Activated T-cell treated with anti-CD3 and anti-CD28 coated beads, Interleukin-2, amount 50 U/mL, for 4 hours (primary cell): ENCODE results near the gene CALHM2. TPM values are rescaled to one million over a fixed set of nuclear protein-coding genes. Genes with fewer than 3 reads are reported as not detected.
A peak's percentile ranks its signal among the peaks of the same experiment; 100 is the strongest.
"Not testable (repeated sequence)": the region's sequence is repeated elsewhere in the genome, so short reads cannot be mapped to it uniquely, and the experiment has no call there.

Source experiments
- ATAC-seq, 2 donors: fragments of 200-7000 bp; cut with Tn5 transposase; one replicate each; pipeline ENCODE4 v1.10.0; 2021
- DNase-seq: peaks from one replicate; pipeline ENCODE4 v3.0.0-alpha.2; 2020
- H3K27me3 Mint-ChIP-seq: one replicate; pipeline ENCODE4 v1.8.0; 2021; ENCODE audit warnings: low read depth, mixed read lengths
- H3K36me3 Mint-ChIP-seq: one replicate; pipeline ENCODE4 v1.8.0; 2022; ENCODE audit warnings: mixed read lengths; ENCODE audit not compliant: insufficient read depth
- H3K4me1 Mint-ChIP-seq: one replicate; pipeline ENCODE4 v1.8.0; 2021; ENCODE audit warnings: low read depth, mixed read lengths
- H3K4me3 Mint-ChIP-seq: one replicate; pipeline ENCODE4 v1.8.0; 2021; ENCODE audit warnings: mild to moderate bottlenecking, moderate library complexity, mixed read lengths
- H3K9me3 Mint-ChIP-seq: one replicate; pipeline ENCODE4 v1.8.0; 2021; ENCODE audit warnings: mixed read lengths
- total RNA-seq, 3 donors: library from RNA; stranded (reverse); gene quantifications; one replicate each; pipeline ENCODE4 v1.2.1, GENCODE V29; 2021

Gene CALHM2
- total RNA-seq, 3 donors from 2014 or later: 2.8 to 6.0 (median 3.8) TPM

DNA sequence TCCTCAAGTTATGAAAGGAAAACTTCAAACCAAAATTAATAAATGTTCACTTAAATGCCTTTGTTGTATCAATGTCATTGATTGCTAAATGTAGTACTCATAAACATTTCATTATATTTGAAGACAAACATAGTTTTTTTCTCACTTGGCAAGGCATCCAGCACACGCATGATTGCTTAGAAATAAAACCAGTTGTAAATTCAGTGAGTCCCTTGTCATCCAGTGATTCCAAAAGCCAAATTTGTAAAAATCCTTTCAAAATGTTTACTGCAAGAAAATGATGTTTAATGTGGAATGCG is 35.2 kb upstream of the CALHM2 start:
- no peak for ATAC-seq
- Mint-ChIP-seq H3K9me3 (no peaks in the 10 kb centered on the region), H3K27me3 (peaks cover 7% of the 10 kb centered on the region), H3K36me3 (no peaks in the 10 kb centered on the region), H3K4me1 (peaks cover 15% of the 10 kb centered on the region), H3K4me3 (no peak overlapping the region)
- no peak for DNase-seq

DNA sequence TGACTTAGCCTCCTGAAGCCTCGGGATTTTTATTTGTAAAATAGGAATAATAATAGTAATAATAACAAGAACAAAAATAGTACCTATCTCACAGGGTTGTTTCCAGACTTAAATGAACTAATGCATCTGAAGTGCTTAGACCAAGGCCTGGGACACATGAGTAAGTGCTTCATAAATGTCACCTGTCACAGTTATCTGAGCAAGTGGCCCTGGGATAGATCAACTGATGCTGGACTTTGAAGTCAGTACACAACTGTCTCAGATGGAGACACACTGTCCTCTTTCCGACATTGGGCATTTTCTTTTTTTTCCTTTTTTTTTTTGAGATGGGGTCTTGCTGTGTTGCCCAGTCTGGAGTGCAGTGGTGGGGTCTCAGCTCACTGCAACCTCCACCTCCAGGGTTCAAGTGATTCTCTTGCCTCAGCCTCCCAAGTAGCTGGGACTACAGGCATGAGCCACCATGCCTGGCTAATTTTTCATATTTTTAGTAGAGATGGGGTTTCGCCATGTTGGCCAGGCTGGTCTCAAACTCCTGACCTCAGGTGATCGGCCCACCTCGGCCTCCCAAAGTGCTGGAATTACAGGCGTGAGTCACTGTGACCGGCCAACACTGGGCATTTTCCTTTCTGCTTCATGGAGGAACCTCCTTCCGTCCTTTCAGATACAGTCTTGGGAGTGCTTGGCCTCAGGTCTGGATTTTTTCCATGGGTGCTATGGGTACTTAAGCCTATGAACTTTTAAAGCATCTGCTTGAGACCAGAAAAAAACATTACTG is 34.7 kb upstream of the CALHM2 start:
- ATAC-seq: not testable (repeated sequence)

DNA sequence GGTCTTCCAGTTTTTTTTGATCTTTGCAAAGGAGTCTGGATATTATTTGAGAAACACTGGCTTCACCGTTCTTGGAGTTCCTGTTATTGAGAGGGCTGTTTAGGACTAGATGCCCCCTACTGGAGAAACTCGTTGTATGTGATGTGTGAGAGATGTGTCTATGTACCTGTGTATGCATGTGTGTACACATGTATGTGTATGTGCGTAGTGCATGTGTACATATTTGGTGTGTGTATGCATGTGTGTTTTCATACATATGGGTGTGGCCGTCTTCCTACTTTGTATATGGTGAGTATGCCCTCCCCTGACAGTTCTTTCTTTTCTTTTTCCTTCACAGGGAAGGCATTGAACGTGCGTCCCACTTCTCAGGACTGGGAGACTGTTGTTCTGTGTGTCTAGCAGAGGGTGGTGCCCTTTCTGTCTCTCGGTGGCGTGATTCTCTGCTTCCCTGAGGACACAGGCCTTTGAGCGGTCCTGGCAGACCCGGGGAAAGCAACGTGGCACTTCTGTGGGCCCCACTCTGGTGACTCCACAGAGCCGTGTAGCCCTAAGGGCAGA is 29.9 kb upstream of the CALHM2 start:
- ATAC-seq (peak; percentile 70 to 72), DNase-seq (no peak)
- Mint-ChIP-seq H3K4me1 (peaks cover 5% of the 10 kb centered on the region), H3K4me3 (no peak overlapping the region), H3K36me3 (no peaks in the 10 kb centered on the region), H3K9me3 (no peaks in the 10 kb centered on the region), H3K27me3 (no peaks in the 10 kb centered on the region)

More for the DNA sequence above, 34.7 kb upstream of the CALHM2 start:
- H3K4me1 Mint-ChIP-seq: peaks cover 20% of the 10 kb centered on the region
- not testable (repeated sequence) for H3K36me3 Mint-ChIP-seq, H3K27me3 Mint-ChIP-seq, H3K4me3 Mint-ChIP-seq, DNase-seq, H3K9me3 Mint-ChIP-seq

DNA sequence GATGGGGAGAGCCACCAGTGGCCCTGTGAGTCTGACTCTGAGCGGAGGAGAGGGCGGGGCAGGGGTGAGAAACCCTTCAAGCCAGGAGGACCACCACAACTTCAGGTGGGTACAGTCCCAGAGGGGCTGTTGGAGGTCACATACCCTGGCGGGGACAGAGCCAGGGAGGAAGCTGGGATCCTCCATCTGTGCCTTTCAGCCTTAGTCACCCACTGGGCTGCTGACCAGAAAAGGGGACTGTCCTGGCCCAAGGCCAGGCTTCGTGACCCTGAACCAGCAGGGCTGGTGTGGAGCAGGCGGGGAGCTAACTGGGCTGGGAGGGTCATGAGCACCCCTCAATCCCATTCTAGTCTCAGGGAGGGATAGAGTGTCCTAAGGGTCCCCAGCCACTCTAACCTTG is 28.4 kb upstream of the CALHM2 start:
- ATAC-seq (no peak), DNase-seq (no peak)
- no peaks in the 10 kb centered on the region for H3K9me3 Mint-ChIP-seq
- no peak overlapping the region for H3K4me3 Mint-ChIP-seq
- no peaks in the 10 kb centered on the region for H3K27me3 Mint-ChIP-seq
- H3K36me3 Mint-ChIP-seq: no peaks in the 10 kb centered on the region
- H3K4me1 Mint-ChIP-seq: peaks cover 8% of the 10 kb centered on the region

DNA sequence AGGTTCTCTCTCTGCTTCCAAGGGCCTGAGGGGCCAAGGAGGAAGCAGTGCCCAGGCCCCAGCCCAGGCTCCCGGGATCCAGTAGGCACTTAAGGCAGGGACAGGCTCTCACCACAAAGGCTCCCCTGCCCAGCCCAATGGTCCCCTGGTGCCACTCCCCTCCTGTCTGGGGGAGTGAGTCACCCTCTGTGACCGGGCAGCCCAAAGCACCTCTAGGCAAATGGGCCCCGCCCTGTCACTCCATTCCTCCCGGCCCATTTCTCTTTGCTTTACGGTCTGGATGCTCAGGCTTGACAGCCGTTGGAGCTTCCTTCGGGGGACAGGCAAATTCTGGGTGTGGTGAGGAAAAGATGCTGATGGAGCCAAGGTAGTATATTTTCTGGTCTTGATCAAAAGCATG is 27.0 kb upstream of the CALHM2 start, which contains the start of gene CALHM3:
CALHM3 (minus strand) TSS at position 106 of the 400 bp plus-strand sequence. CDS start 208 bp downstream, outside the sequence.
- peaks cover 8% of the 10 kb centered on the region for H3K4me1 Mint-ChIP-seq
- no peaks in the 10 kb centered on the region for H3K9me3 Mint-ChIP-seq

DNA sequence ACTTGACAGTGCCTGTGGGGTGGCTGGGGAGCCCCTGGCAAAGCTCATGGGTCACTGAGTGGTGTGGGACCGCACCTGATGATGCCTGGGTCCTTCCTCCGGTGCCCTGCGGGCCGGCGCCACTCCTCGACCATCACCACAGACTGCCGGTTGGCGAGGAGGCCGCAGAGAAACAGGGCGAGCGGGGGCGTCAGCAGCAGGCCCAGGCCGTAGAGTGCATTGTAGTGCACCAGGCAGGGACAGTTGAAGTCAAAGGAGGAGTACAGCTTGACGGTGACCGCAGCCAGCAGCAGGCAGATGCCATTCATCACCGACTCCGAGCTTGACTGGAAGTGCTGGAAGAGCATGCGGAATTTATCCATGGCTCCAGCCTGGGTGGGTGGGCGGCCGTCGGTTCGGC is 26.5 kb upstream of the CALHM2 start:
- DNase-seq: no peak
- Mint-ChIP-seq H3K4me3 (no peak overlapping the region), H3K4me1 (peaks cover 10% of the 10 kb centered on the region), H3K27me3 (no peaks in the 10 kb centered on the region), H3K9me3 (no peaks in the 10 kb centered on the region), H3K36me3 (no peaks in the 10 kb centered on the region)
- ATAC-seq: no peak

More for the DNA sequence above, 27.0 kb upstream of the CALHM2 start, which contains the start of gene CALHM3:
- Mint-ChIP-seq H3K36me3 (no peaks in the 10 kb centered on the region), H3K27me3 (no peaks in the 10 kb centered on the region), H3K4me3 (no peak within 1 kb of the TSS)
- no peak for DNase-seq
- ATAC-seq: no peak

DNA sequence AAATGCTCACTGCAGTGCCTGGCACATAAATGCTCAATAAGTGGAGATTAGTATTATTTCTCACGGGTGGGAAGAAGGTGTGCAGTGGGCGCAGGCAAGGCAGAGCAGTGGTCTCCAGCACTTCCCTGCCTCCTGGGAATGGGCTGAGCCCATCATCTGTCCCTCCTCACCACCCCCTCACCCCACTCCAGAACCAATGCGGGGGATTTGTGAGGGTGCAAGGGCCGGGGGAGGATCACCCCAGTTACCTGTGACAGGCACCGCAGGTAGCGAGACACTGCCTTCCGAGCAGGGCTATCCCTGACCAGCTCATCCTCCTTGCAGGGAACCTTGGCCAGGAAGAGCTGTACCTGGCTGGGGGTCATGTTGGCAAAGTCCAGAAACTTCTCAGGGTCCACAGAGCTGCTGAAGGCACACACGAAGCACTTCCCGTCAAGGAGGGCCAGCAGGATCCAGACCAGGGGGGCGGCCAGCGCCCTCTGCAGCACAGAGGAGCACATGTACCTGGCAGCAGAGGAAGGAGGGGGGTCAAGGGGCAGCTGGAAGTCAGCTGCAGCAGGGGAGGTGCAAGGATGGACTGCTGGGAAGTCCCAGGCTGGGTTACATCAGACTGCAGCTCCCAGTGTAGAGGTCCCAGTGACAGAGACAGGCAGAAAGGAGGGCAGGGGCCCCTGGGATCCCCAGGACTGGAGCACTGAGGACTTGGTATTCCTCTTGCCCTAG is 24.0 kb upstream of the CALHM2 start:
- Mint-ChIP-seq H3K27me3 (no peaks in the 10 kb centered on the region), H3K9me3 (no peaks in the 10 kb centered on the region), H3K4me3 (no peak overlapping the region), H3K36me3 (no peaks in the 10 kb centered on the region), H3K4me1 (peaks cover 19% of the 10 kb centered on the region)
- DNase-seq (no peak), ATAC-seq (no peak)

DNA sequence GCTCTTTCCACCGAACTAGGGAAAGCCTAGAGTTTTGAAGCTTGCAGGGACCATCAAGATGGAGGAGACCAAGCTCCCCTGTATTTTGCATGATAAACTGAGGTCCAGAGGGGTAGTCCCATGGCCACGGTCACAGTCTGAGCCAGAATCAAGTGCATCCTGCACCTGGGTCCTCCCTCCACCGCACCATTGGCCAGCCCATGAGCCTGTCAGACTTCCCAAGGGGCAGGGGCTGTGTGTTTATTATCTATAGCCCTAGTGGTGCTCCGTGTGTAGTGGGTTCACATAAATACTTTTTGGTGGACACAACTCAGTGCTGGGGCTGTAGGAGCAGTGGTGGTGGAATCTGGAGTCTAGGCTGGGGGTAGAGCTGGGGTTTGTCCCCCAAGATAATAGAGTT is 23.3 kb upstream of the CALHM2 start:
- no peaks in the 10 kb centered on the region for H3K9me3 Mint-ChIP-seq
- no peak for ATAC-seq
- H3K27me3 Mint-ChIP-seq: no peaks in the 10 kb centered on the region
- no peak overlapping the region for H3K4me3 Mint-ChIP-seq
- no peaks in the 10 kb centered on the region for H3K36me3 Mint-ChIP-seq
- H3K4me1 Mint-ChIP-seq: peaks cover 27% of the 10 kb centered on the region
- DNase-seq: no peak

DNA sequence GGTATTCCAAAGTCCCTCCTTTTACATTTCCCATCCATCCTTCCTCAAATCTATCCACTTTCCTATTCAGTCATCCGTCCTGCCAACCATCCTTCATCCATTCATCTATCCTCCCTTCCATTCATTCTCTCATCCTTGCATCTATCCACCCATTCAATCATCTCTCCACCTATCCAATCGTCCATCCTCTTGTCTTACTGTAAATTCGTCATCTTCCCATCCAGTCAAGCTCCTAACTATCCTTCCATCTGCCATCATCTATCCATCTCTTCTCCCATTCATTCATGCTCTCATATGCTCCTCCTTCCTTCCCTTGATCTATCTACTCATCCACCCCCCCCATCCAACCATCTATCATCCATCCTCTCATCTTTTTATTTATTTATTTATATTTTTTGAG is 21.9 kb upstream of the CALHM2 start:
- no peaks in the 10 kb centered on the region for H3K36me3 Mint-ChIP-seq
- H3K4me3 Mint-ChIP-seq: no peak overlapping the region
- DNase-seq (no peak), ATAC-seq (no peak)
- no peaks in the 10 kb centered on the region for H3K9me3 Mint-ChIP-seq
- H3K4me1 Mint-ChIP-seq: peaks cover 36% of the 10 kb centered on the region
- no peaks in the 10 kb centered on the region for H3K27me3 Mint-ChIP-seq

DNA sequence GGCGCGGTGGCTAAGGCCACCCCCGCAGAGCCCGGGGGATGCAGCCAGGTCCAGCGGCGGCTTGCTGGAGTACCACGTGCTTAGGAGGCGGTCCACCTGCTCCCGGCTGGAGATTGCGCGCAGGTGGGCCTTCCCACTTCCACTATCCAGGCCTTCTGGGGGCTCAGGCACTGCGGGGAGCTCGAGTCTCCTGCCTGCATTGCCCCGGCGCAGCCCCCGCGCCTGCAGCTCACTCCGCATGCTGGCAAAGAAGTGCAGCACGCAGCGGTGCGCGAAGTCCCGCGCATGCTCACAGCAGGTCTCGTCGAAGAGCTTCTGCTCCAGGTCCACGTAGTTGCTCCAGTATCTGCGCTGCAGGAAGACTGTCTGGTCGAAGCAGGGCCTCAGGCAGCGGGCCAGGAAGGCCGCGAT is 21.1 kb upstream of the CALHM2 start:
- Mint-ChIP-seq H3K4me1 (peaks cover 36% of the 10 kb centered on the region), H3K9me3 (no peaks in the 10 kb centered on the region), H3K36me3 (no peaks in the 10 kb centered on the region), H3K4me3 (no peak overlapping the region), H3K27me3 (no peaks in the 10 kb centered on the region)
- no peak for ATAC-seq
- no peak for DNase-seq

DNA sequence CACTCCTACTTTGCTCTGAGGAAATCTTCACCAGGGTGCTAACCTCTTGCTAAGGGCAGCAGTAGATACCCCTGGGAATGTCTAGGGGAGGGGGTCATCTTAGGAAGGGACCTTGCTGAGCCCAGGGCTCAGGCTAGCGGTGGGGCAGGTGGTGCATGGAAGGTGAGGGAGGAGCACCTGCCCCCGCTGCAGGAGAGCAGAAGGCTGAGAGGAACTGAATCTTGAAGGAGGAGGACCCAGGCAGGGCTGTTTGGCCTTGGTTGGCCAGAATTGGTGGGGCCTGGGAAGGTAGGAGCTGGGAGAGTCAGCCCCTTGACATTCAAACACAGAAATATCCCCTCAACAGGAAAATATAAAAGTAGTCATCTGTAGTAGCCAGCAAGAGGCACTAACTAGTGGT is 19.8 kb upstream of the CALHM2 start:
- DNase-seq (no peak), ATAC-seq (no peak)
- peaks cover 38% of the 10 kb centered on the region for H3K4me1 Mint-ChIP-seq
- H3K36me3 Mint-ChIP-seq: no peaks in the 10 kb centered on the region
- H3K9me3 Mint-ChIP-seq: no peaks in the 10 kb centered on the region
- no peaks in the 10 kb centered on the region for H3K27me3 Mint-ChIP-seq
- peak overlapping the region; percentile 46 for H3K4me3 Mint-ChIP-seq

DNA sequence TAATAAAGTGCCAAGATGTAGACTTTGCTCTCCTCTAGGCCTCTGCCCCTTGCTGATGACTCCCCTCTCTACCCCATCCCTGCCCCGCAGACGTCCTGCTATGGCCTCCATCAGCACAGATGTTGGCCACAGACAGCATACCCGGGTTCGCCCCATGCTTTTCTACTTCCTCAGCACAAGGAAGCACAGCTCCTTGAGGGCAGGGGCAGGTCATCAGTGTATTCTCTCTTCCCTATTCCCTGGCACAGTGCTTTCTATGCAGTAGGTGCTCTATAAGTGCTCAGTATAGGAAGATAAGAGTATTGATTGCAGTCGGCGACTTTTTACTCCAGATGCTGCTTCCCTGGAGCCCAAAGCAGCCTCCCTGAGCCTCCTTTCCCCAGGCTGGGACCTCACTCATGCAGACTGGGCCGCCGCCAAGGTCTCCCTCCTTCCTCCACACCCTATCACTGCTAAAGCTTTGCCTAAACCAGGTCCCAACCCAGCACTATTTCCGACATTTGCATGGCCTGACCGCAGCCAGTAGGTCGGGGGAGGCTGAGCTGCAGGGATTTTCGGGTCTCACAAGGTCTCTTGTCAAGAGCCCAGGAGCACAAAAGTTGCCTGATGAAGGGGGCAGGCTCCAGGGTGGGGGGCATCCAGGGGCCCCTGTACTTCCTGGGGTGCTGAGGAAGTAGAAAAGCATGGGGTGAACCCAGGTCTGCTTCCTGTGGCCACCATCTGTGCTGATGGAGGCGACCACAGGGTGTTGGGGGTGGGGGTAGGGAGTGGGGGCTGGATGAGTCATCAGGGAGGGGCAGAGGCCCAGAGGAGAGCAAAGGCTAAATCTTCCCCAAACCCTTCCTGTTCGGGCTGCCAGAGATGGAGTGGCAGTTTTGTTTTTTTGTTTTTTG is 18.8 kb upstream of the CALHM2 start:
- no peaks in the 10 kb centered on the region for H3K36me3 Mint-ChIP-seq
- ATAC-seq: peak; percentile 81

DNA sequence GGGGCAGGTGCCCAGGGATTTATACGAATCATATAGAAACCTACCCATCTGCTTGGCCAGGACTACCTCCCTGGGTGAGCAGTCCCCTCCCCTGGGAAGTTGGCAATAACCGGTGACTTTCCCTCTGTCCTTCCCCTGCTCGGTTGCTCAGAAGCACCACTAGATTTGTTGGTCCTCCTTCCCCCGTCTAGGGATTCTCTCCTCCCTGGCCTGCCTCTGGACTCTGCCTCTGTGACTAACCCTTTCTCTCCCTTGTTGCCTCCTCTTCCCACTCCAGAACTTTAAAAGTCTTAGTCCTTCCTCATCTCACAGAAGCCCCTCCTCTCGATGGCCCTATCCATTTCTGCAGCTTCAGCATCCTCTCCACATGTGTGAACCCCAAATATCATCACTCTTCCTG is 17.0 kb upstream of the CALHM2 start:
- H3K36me3 Mint-ChIP-seq: no peaks in the 10 kb centered on the region
- no peak overlapping the region for H3K4me3 Mint-ChIP-seq
- H3K9me3 Mint-ChIP-seq: no peaks in the 10 kb centered on the region
- H3K27me3 Mint-ChIP-seq: no peaks in the 10 kb centered on the region
- peaks cover 35% of the 10 kb centered on the region for H3K4me1 Mint-ChIP-seq
- ATAC-seq (no peak), DNase-seq (no peak)

More for the DNA sequence above, 18.8 kb upstream of the CALHM2 start:
- DNase-seq: peak; percentile 52
- peak overlapping the region; percentile 63 for H3K4me3 Mint-ChIP-seq
- H3K27me3 Mint-ChIP-seq: no peaks in the 10 kb centered on the region
- peaks cover 37% of the 10 kb centered on the region for H3K4me1 Mint-ChIP-seq
- H3K9me3 Mint-ChIP-seq: no peaks in the 10 kb centered on the region

DNA sequence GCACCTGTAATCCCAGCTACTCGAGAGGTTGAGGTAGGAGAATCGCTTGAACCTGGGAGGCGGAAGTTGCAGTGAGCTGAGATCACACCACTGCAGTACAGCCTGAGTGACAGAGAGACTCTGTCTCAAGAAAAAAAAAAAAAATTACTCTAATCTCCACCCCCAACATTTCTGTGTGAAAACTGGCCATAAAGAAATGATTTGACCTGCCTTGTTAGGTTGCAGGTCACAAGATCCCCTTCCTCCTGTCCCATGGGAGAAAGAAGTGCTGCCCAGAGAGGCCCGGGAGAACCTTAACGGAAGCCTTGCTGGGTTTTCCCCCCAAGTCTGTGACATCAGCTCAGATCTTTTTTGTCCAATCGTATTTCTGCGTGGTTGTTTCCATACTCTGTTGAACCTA is 15.2 kb upstream of the CALHM2 start:
- Mint-ChIP-seq H3K27me3 (no peaks in the 10 kb centered on the region), H3K9me3 (no peaks in the 10 kb centered on the region), H3K36me3 (no peaks in the 10 kb centered on the region), H3K4me3 (no peak overlapping the region), H3K4me1 (peaks cover 27% of the 10 kb centered on the region)
- ATAC-seq: no peak
- no peak for DNase-seq
